ENCODE data around the gene APBA2.

APBA2 gene

GRCh38 chr15:28979208-28979841 lies 93.6 kb downstream of the APBA2 start:
- H3K4me1 ChIP-seq (ENCODE audit: control insufficient read depth in 1 of 2, insufficient read depth in 2 of 2, low read length in 2 of 2), result no peaks in the 10 kb centered on the region
- H3K9ac ChIP-seq (ENCODE audit: low read depth in 1 of 2, low read length in 2 of 2), result no peak overlapping the region
- no peaks in the 10 kb centered on the region for H3K36me3 ChIP-seq (ENCODE audit: control insufficient read depth in 1 of 2, insufficient read depth in 2 of 2, low read length in 2 of 2)
- H3K27ac ChIP-seq (ENCODE audit: low read depth, low read length), result no peak overlapping the region
- no peaks in the 10 kb centered on the region for H3K27me3 ChIP-seq (ENCODE audit: control insufficient read depth in 1 of 2, insufficient read depth in 2 of 2, low read length in 2 of 2)
- no peak overlapping the region for H3K4me3 ChIP-seq (ENCODE audit: low read depth in 1 of 2, low read length in 2 of 2)
- H3K9me3 ChIP-seq (ENCODE audit: control insufficient read depth in 1 of 2, low read length in 2 of 2), result no peaks in the 10 kb centered on the region

- Histone ChIP-seq H3K9me3 (ENCODE audit: control insufficient read depth in 1 of 2, low read length in 2 of 2) (no peaks in the 10 kb centered on the region), H3K4me3 (ENCODE audit: low read depth in 1 of 2, low read length in 2 of 2) (no peak overlapping the region)
Observed at GRCh38 chr15:28980709-28981350, 95.1 kb downstream of the APBA2 start.

GRCh38 chr15:28981351-28981720 lies 95.6 kb downstream of the APBA2 start:
- Histone ChIP-seq H3K27me3 (ENCODE audit: control insufficient read depth in 1 of 2, insufficient read depth in 2 of 2, low read length in 2 of 2) (no peaks in the 10 kb centered on the region), H3K36me3 (ENCODE audit: control insufficient read depth in 1 of 2, insufficient read depth in 2 of 2, low read length in 2 of 2) (no peaks in the 10 kb centered on the region), H3K27ac (ENCODE audit: low read depth, low read length) (no peak overlapping the region), H3K4me1 (ENCODE audit: control insufficient read depth in 1 of 2, insufficient read depth in 2 of 2, low read length in 2 of 2) (no peaks in the 10 kb centered on the region), H3K4me3 (ENCODE audit: low read depth in 1 of 2, low read length in 2 of 2) (no peak overlapping the region), H3K9ac (ENCODE audit: low read depth in 1 of 2, low read length in 2 of 2) (no peak overlapping the region), H3K9me3 (ENCODE audit: control insufficient read depth in 1 of 2, low read length in 2 of 2) (no peaks in the 10 kb centered on the region)

More at GRCh38 chr15:28980709-28981350, 95.1 kb downstream of the APBA2 start:
- H3K4me1 ChIP-seq (ENCODE audit: control insufficient read depth in 1 of 2, insufficient read depth in 2 of 2, low read length in 2 of 2), result no peaks in the 10 kb centered on the region
- H3K27ac ChIP-seq (ENCODE audit: low read depth, low read length), result no peak overlapping the region
- H3K36me3 ChIP-seq (ENCODE audit: control insufficient read depth in 1 of 2, insufficient read depth in 2 of 2, low read length in 2 of 2), result no peaks in the 10 kb centered on the region
- no peaks in the 10 kb centered on the region for H3K27me3 ChIP-seq (ENCODE audit: control insufficient read depth in 1 of 2, insufficient read depth in 2 of 2, low read length in 2 of 2)
- no peak overlapping the region for H3K9ac ChIP-seq (ENCODE audit: low read depth in 1 of 2, low read length in 2 of 2)

GRCh38 chr15:28981921-28982320 lies 96.1 kb downstream of the APBA2 start:
- Histone ChIP-seq H3K27me3 (ENCODE audit: control insufficient read depth in 1 of 2, insufficient read depth in 2 of 2, low read length in 2 of 2) (no peaks in the 10 kb centered on the region), H3K9me3 (ENCODE audit: control insufficient read depth in 1 of 2, low read length in 2 of 2) (no peaks in the 10 kb centered on the region), H3K27ac (ENCODE audit: low read depth, low read length) (no peak overlapping the region), H3K36me3 (ENCODE audit: control insufficient read depth in 1 of 2, insufficient read depth in 2 of 2, low read length in 2 of 2) (no peaks in the 10 kb centered on the region), H3K4me1 (ENCODE audit: control insufficient read depth in 1 of 2, insufficient read depth in 2 of 2, low read length in 2 of 2) (no peaks in the 10 kb centered on the region), H3K4me3 (ENCODE audit: low read depth in 1 of 2, low read length in 2 of 2) (no peak overlapping the region), H3K9ac (ENCODE audit: low read depth in 1 of 2, low read length in 2 of 2) (no peak overlapping the region)

- Histone ChIP-seq H3K9ac (ENCODE audit: low read depth in 1 of 2, low read length in 2 of 2) (no peak overlapping the region), H3K27me3 (ENCODE audit: control insufficient read depth in 1 of 2, insufficient read depth in 2 of 2, low read length in 2 of 2) (no peaks in the 10 kb centered on the region), H3K4me3 (ENCODE audit: low read depth in 1 of 2, low read length in 2 of 2) (no peak overlapping the region), H3K9me3 (ENCODE audit: control insufficient read depth in 1 of 2, low read length in 2 of 2) (no peaks in the 10 kb centered on the region), H3K36me3 (ENCODE audit: control insufficient read depth in 1 of 2, insufficient read depth in 2 of 2, low read length in 2 of 2) (no peaks in the 10 kb centered on the region), H3K4me1 (ENCODE audit: control insufficient read depth in 1 of 2, insufficient read depth in 2 of 2, low read length in 2 of 2) (no peaks in the 10 kb centered on the region), H3K27ac (ENCODE audit: low read depth, low read length) (no peak overlapping the region)
Observed at GRCh38 chr15:28982886-28983285, 97.1 kb downstream of the APBA2 start.

GRCh38 chr15:28983432-28984311 lies 97.9 kb downstream of the APBA2 start:
- Histone ChIP-seq H3K4me3 (ENCODE audit: low read depth in 1 of 2, low read length in 2 of 2) (no peak overlapping the region), H3K4me1 (ENCODE audit: control insufficient read depth in 1 of 2, insufficient read depth in 2 of 2, low read length in 2 of 2) (no peaks in the 10 kb centered on the region), H3K27me3 (ENCODE audit: control insufficient read depth in 1 of 2, insufficient read depth in 2 of 2, low read length in 2 of 2) (no peaks in the 10 kb centered on the region), H3K27ac (ENCODE audit: low read depth, low read length) (no peak overlapping the region), H3K9ac (ENCODE audit: low read depth in 1 of 2, low read length in 2 of 2) (no peak overlapping the region), H3K9me3 (ENCODE audit: control insufficient read depth in 1 of 2, low read length in 2 of 2) (no peaks in the 10 kb centered on the region), H3K36me3 (ENCODE audit: control insufficient read depth in 1 of 2, insufficient read depth in 2 of 2, low read length in 2 of 2) (no peaks in the 10 kb centered on the region)

GRCh38 chr15:28984421-28985315 lies 98.9 kb downstream of the APBA2 start:
- no peaks in the 10 kb centered on the region for H3K4me1 ChIP-seq (ENCODE audit: control insufficient read depth in 1 of 2, insufficient read depth in 2 of 2, low read length in 2 of 2)
- no peaks in the 10 kb centered on the region for H3K9me3 ChIP-seq (ENCODE audit: control insufficient read depth in 1 of 2, low read length in 2 of 2)
- H3K4me3 ChIP-seq (ENCODE audit: low read depth in 1 of 2, low read length in 2 of 2), result no peak overlapping the region
- no peak overlapping the region for H3K9ac ChIP-seq (ENCODE audit: low read depth in 1 of 2, low read length in 2 of 2)
- no peak overlapping the region for H3K27ac ChIP-seq (ENCODE audit: low read depth, low read length)
- H3K36me3 ChIP-seq (ENCODE audit: control insufficient read depth in 1 of 2, insufficient read depth in 2 of 2, low read length in 2 of 2), result no peaks in the 10 kb centered on the region
- no peaks in the 10 kb centered on the region for H3K27me3 ChIP-seq (ENCODE audit: control insufficient read depth in 1 of 2, insufficient read depth in 2 of 2, low read length in 2 of 2)

GRCh38 chr15:28985316-28985645 lies 99.5 kb downstream of the APBA2 start:
- Histone ChIP-seq H3K27me3 (ENCODE audit: control insufficient read depth in 1 of 2, insufficient read depth in 2 of 2, low read length in 2 of 2) (no peaks in the 10 kb centered on the region), H3K27ac (ENCODE audit: low read depth, low read length) (no peak overlapping the region), H3K9me3 (ENCODE audit: control insufficient read depth in 1 of 2, low read length in 2 of 2) (no peaks in the 10 kb centered on the region), H3K4me3 (ENCODE audit: low read depth in 1 of 2, low read length in 2 of 2) (no peak overlapping the region), H3K9ac (ENCODE audit: low read depth in 1 of 2, low read length in 2 of 2) (no peak overlapping the region), H3K36me3 (ENCODE audit: control insufficient read depth in 1 of 2, insufficient read depth in 2 of 2, low read length in 2 of 2) (no peaks in the 10 kb centered on the region), H3K4me1 (ENCODE audit: control insufficient read depth in 1 of 2, insufficient read depth in 2 of 2, low read length in 2 of 2) (no peaks in the 10 kb centered on the region)

- Histone ChIP-seq H3K27ac (ENCODE audit: low read depth, low read length) (no peak overlapping the region), H3K4me3 (ENCODE audit: low read depth in 1 of 2, low read length in 2 of 2) (no peak overlapping the region), H3K36me3 (ENCODE audit: control insufficient read depth in 1 of 2, insufficient read depth in 2 of 2, low read length in 2 of 2) (no peaks in the 10 kb centered on the region), H3K4me1 (ENCODE audit: control insufficient read depth in 1 of 2, insufficient read depth in 2 of 2, low read length in 2 of 2) (no peaks in the 10 kb centered on the region), H3K9me3 (ENCODE audit: control insufficient read depth in 1 of 2, low read length in 2 of 2) (no peaks in the 10 kb centered on the region), H3K9ac (ENCODE audit: low read depth in 1 of 2, low read length in 2 of 2) (no peak overlapping the region), H3K27me3 (ENCODE audit: control insufficient read depth in 1 of 2, insufficient read depth in 2 of 2, low read length in 2 of 2) (no peaks in the 10 kb centered on the region)
Observed at GRCh38 chr15:28985691-28986090, 99.9 kb downstream of the APBA2 start.
